NCI-H446 treated with DMSO at 0.1 percent for 48 hours (cell line): ENCODE measurements around the gene OR2W1.
A peak's percentile ranks its signal among the peaks of the same experiment; 100 is the strongest.

Experiments
- DNase-seq: peaks from one replicate; lab custom pipeline; 2025; lab: John Stamatoyannopoulos, UW

The OR2W1 gene, protein sequence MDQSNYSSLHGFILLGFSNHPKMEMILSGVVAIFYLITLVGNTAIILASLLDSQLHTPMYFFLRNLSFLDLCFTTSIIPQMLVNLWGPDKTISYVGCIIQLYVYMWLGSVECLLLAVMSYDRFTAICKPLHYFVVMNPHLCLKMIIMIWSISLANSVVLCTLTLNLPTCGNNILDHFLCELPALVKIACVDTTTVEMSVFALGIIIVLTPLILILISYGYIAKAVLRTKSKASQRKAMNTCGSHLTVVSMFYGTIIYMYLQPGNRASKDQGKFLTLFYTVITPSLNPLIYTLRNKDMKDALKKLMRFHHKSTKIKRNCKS

DNA sequence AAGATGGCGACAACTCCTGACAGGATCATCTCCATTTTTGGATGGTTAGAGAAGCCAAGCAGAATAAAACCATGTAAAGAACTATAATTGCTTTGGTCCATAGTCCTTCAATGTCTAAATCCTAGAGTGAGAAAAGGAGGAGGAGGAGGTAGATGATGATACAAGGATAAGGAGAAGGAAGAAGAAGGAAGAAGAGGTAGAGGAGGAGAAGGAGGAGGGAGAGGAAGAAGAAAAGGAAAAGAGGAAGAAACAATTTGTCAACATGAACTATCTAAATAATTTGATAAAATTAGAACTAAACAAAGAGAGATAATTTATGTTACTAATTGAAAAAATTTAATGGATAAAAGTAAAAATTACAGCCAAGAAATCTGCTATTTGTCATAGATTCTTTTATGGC, at the start of gene OR2W1:
OR2W1 (minus strand) TSS at position 101 of the 400 bp plus-strand sequence; CDS start at position 101, 0 bp downstream.
- DNase-seq = no peak

DNA sequence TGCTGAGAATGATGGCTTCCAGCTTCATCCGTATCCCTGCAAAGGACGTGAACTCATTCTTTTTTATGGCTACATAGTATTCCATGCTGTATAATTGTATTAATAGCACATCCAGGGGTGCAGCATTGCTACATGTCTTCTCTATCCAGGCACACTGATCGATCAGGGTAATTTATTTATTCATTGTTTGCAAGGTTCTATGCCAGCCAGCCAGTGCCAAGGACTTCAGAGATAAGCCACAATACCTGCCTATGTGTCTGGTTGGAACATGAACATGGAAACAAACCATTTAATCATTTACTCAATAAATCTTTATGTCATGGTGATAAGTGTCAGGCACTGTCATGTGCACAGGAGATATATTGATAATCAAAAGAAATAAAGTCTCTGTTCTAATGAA, 48.0 kb upstream of the OR2W1 start:
- DNase-seq = no peak

DNA sequence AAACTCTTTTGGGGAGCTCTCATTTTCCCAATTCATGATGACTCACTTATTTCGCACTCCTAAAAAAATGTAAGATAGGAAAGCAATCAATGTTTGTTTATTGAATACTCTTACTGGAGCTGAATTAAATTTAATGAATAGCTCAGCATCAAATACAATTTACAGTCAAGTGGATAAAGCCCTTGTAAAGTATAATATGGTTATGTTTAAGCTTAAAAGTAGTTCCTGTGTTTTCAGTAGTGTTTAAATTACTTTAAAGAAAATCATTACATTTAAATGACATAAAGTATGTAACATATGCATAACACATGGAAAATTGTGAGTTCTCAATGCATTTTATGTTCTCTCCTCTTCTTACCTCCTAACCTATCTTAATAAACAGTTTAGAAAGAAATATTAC, 42.2 kb upstream of the OR2W1 start, which contains the start of gene OR2B3:
OR2B3 (minus strand) TSS at position 101 of the 400 bp plus-strand sequence; CDS start at position 36, 65 bp downstream.
- DNase-seq = no peak

DNA sequence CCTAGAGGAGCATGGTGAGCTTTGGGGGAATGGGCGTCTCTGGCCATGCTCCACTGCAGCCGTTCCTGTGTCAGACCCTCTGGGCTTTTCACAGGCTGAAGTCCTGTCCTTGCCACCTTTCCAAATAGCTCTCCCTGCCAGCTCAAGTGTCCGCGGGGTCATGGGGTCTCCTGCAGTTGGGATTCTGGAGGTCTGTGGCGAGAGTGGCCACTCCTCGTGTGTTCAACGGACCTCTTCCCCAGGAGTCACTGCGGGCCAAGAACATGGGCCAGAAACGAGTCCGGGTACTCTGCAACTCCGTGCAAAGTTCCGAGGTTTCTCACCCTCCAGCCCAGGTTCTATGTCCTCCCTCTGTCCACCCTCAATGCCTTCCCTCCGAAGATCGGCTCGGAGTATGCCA, 37.5 kb upstream of the OR2W1 start:
- no peak for DNase-seq

DNA sequence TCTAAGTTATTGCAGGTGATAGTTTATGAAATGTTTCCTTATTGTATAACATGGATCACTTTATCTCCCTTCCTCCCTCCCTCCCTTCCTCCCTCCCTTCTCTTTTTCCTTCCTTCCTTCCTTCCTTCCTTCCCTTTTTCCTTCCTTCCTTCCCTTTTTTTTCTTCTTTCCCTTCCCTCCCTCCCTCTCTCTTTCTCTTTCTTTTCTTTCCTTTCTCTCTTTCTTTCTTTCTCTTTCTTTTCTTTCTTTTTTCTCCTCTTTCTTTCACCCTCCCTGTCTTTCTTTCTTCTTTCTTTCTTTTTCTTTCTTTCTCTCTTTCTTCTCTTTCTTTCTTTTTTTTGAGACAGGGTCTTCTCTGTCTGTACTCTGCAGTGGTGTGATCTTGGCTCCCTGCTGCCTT, 36.3 kb upstream of the OR2W1 start:
- no peak for DNase-seq

DNA sequence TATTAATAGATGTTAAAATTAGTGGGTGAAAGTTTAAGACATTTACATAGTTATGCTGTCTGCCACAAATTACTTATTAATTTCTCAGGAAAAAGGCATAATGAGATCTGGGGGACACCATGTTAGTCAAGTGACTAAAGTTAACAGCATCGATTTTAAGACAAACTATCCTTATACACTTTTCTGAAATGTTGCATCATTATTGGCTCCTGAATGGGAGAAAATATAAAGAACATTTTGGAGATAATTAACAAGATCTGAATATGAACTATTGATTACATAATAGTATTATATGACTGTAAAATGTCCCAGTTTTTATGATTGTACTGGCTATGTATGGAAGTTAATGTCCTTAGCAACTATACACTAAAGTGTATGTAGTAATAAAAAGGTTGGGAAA, 34.2 kb upstream of the OR2W1 start:
- no peak for DNase-seq

DNA sequence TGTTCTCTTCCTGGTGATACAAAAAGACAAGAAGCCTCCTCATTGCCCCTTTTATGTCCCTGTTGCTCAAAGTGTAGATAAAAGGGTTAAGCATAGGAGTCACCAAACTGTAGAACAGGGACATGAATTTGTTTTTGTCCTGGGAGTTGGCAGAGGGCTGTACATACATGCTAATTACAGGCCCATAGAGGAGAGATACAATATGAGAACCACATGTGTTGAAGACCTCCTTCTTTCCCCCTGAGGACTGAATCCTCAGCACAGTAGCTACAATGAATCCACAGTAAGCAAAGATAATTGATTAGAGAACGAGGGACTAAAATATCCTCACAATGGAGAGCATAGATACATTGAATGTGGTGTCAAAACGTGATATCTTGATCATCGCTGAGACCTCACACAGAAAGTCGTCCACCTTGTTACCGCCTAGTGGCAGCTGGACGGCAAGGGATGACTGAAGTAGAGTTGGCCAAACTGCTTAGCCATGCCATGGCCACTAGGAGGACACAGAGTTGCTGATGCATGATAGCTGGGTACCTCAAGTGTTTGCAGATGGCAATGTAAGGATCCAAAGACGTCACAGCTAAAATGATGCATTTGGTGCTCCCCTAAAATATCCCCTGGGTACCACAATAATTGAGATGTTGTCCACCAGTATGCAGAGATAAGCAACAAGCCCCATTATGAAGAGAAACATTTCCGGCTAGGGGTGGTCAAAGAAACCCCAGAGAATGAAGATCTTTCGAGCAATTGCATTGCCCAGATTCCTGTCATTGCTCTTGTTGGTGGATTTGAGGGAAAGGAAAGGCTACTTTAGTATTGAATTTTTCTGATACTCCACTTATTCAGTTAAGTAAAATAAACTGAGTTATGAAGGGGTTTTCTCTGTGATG, 27.1 kb upstream of the OR2W1 start:
- no peak for DNase-seq

DNA sequence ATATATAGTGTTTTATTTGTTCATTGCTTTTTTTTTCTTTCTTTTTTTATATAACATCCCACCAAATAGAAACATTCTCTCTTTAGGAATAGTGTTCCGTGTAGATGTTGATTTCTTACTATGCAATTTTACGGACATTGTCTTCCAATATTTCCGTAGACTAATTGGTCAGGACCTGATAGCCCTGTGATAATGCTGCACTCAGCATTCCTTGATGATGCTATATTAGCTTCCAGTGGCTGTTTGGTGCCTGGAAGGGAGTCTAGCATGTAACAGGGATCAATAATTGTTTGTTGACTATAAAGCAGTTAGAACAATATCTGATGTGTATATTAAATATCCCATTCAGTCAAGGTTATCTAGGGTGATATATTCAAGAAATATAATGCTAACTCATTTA, 6.7 kb upstream of the OR2W1 start:
- no peak for DNase-seq

DNA sequence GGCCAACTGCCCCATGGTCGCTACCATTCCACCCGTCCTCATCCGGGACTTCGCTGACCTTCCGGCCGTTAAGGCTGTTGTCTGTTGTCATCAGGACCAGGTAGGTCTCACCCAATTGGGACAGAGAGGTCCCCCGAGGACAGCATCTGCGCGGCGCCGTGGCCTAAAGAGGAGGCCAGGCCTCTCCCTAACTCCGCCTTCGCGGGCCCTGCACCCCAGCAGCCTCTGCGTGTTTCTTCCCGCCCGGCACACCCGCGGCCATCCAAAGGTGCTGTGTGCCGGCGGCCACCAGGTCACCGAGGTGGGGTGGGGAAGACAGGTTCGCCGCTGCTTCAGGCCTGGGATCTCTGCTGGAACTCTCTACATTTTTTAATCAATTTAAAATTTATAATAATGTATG, 9.0 kb downstream of the OR2W1 start:
- no peak for DNase-seq

DNA sequence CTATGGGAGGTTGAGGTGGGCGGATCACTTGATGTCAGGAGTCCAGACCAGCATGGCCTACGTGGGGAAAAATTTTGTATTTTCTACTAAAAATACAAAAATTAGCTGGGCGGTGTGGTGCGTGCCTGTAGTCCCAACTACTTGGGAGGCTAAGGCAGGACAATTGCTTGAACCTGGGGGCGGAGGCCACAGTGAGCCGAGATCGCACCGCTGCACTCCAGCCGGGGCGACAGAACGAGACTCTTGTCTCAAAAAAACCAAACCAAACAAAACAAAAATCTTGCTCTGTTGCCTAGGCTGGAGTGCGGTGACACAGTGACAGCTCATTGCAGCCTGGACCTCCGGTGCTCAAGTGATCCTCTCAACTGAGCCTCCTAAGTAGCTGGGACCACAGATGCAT, 16.2 kb downstream of the OR2W1 start:
- no peak for DNase-seq

DNA sequence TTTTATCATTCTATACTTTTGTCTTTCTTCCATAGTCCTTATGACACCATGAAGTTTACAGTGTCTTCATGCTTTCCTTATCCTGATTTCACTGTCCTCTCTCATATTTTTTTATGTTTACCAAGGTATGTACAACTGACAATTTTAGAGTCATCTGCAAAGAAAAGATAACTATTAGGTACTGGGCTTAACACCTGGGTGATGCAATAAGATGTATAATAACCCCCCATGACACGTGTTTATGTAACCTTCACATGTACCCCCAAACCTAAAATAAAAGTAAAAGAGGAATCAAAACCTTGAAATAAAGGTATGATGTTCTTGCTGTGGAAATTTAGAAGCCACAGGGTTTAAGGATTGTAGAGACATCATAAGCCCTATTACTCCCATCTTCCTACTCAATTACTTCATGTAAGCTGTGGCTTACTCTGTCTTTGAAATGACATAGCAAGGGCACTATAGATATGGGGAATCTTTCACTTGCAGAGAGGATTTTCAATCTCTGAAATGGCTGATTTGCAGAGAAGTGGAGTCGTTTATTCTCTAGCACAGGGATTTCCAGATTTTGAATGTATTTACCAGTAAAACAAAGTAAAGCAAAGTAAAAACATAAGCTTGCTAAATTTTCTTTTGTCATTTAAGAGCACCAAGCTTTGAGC, 18.9 kb downstream of the OR2W1 start:
- DNase-seq = no peak

DNA sequence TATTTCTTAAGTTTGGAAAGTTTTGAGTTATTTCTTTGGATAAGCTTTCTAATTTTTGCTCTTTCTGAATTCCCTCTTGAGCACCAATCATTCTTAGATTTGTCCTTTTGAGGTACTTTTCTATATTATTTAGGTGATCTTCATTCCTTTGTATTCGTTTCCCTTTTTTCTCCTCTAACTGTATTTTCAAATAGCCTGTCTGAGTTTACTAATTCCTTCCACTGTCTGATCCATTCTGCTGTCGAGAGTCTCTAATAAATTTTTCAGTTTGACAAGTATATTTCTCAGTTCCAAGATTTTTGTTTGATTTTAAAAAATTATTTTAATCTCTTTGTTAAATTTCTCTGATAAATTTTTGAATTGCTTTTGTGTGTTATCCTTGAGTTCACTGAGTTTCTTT, 23.5 kb downstream of the OR2W1 start:
- no peak for DNase-seq

DNA sequence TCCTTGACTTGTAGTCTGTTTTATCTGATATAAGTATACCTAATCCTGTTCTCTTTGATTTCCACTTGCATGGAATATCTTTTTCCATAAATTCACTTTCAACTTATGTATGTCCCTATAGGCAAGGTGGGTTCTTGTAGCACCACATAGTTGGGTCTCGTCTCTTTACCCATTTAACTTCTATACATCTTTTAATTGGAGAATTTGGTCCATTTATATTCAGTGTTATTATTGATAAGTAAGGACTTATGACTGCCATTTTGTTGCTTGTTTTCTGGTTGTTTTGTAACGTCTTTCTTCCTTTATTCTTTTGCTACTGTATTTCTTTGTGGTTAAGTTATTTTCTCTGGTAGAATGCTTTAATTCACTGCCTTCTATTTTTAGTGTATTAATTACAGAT, 25.3 kb downstream of the OR2W1 start:
- no peak for DNase-seq

DNA sequence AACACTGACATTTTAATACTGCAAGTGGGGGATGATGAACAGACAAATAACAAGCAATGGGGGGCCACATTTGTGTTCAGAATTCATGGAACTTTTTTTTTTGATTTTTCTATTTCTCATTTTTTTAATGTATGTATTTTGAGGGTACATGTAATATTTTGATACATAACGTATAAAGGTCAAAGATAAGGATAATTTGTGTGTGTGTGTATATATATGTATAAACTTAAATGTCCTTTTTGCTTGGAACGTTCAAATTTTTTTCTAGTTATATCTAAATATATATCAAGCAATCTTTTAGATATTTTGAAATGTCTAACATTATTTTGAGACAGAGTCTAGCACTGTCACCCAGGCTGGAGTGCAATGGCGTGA, 27.6 kb downstream of the OR2W1 start:
- no peak for DNase-seq

DNA sequence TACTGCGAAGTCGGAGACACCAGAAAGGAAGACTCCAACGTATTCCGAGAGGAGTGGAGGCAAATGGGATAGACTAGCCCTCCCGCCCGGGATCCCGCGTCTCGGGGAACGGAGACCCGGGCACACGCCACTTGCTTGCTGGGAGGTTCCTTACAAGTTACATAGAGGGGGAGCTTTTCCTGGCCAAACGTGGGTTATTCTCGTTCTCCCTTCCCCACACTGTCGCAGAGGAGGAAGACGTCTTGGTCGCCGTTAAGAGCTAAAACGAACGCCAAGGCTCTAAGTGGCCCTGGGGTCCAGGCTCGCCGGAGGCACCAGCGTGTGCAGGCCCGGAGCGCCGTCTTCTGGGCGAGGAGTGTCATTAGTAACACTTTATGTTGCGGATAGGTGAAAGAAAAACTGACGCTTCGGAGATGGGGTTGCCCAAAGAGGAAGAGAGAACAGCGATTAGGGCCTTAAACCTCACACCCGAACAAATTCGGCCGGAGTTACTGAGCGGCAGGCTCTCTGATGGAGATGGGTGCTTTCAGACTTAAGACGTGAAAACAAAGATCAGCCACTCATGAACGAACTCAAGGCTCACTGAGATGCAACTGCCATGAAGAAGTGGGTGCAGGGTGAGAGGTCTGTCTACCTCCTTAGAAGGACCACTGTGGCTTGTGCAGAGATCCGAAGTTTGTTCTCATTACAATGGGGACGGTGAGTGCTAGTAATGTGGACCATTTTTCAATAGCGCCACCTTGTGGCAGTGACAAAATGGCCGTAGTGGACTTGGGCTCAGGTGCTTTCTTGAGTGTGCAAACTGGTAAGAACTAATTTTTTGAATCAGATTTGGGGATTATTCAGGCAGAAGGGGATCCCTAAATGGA, 28.2 kb downstream of the OR2W1 start:
- peak; percentile 47 for DNase-seq

DNA sequence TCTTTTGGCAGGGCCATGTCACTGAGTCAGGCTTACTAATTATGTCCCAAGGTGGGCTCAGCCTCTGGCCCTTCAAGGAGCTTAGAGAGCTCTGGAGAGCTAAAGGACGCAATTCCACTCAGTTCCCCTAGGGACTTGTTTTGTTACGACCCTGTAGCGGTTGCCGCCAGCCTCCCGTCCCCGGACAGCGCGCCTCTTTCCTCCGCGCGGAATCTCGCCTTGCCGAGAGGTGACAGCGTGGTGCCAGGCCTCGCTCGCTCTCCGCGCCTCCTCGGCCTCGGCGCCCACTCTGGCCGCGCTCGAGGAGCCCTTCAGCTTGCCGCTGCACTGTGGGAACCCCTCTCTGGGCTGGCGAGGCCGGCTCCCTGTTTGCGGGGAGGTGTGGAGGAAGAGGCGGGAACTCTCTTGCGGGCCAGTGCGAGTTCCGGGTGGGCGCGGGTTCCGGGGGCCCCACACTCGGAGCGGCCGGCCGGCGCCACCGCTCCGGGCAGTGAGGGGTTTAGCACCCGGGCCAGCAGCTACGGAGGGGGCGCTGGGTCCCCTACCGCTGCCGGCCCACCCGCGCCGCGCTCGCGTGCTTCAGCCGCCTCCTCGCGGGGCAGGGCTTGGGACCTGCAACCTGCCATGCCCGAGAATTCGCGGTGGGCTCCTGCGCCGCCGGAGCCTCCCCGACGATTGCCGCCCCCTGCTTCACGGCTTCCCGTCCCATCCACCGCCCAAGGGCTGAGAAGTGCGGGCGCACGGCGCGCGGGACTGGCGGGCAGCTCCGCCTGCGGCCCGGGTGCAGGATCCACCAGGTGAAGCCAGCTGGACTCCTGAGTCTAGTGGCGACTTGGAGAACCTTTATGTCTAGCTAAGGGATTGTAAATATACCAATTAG, 30.0 kb downstream of the OR2W1 start:
- DNase-seq = no peak

DNA sequence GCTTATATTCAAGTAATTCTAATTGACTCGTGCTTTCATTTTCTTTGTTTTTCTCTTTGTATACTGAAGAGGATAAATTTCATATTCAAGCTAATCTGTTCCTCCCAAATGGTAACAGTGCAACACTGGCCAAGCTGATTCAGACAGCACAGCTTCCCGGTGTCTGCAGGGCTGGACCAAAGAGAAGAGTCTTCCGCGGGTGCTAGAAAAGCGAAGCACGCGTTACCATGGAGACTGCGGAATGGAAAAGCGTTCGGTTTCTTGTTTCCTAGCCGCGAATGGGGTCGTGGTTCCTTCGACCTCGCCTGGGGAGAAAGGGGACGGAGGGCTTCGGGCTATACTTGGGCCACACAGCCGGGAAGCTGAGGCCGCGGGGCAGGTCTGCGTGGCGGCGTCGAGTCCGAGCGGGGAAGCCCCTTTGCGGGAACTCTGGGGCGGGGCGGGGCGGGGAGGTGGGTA, 33.7 kb downstream of the OR2W1 start:
- peak; percentile 39 for DNase-seq

DNA sequence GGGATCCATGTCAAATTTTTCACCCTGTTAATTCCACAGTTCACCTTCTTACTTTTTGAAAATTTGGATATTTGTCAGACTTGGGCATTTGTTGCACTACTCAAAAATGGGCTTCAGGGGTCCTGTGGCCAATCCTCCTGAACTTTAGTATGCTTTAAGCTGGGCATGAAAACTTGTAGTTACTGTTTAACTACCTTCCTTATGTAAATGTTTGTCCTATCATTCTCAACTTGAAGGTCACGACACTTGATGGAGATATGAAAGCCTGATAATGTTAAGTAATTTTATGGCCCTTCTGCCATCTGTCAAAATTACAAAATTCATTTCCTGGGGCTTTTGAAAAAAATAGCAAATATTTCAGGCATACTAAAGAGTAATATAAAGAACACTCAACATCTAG, 35.6 kb downstream of the OR2W1 start:
- no peak for DNase-seq

DNA sequence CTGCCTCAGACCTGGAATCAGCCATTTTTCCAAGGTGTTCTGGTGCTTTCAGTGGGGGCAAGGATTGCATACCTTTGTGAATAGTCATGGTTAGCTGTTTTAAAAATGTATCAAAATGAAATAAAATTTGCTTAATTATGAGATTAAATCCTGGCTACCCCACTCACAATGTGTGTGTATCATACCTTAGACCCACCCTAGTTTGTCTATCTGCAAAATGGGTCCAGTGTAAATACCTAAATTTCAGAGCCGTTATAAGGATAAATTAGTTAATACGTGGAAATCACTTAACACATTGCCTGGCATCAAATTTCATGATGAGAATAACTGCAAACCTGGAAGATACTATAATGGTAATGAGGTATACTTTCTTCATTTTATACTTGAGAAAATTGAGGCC, 36.9 kb downstream of the OR2W1 start:
- DNase-seq = no peak

DNA sequence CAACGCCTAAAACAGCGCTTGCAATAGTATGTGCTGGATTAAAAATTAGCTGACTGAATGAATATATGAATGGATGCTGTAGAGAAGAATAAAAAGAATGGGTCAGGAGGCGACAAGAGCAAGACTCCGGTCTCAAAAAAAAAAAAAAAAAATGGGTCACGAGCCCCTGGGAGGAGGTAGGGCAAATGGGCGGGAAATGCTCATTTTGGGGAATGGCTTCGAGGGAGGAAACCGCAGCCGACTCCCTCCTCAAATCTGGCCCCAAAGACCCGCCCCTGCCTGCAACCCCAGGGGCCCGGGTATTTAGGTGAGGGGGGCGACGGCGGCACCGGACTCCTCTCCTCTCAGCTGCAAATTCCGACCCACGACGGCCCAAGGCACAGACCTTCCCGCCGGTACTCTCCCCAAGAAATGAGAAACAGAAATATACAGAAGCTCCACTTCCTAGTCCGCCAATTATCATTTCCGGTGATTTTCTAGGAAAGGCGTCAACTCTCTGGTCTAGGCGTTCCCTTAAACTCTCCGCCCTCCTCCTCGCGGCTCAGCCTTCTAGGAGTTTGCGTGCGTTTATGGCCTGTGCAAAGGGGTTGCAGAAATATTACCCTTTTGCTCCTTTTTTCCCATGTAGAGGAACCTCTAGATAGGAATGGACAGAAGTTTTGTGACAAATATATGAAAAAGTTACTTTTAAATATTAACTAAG, 39.6 kb downstream of the OR2W1 start, which contains the start of gene ZNF311:
ZNF311 (minus strand) TSS at position 133 of the 703 bp plus-strand sequence. CDS start 1,361 bp downstream, outside the sequence.
- DNase-seq = peak; percentile 80
